Suprapubic skin (tissue), 3 donors: ENCODE measurements around the gene ASIC3.
A peak's percentile ranks its signal among the peaks of the same experiment; 100 is the strongest.

Experiments used
- CTCF ChIP-seq, 2 donors: fragments of 200-600 bp in 1 of 2; fragments of 450-650 bp in 1 of 2; sonication (generic) in 1 of 2; IDR thresholded peaks; one replicate each; pipeline ENCODE4 v1.5.1; 2016 to 2019; ENCODE audit warnings: antibody characterized with exemption in 2 of 2, mild to moderate bottlenecking in 1 of 2, moderate library complexity in 1 of 2
- POLR2A ChIP-seq, 2 donors: fragments of 450-650 bp; IDR thresholded peaks; one replicate each; pipeline ENCODE4 v1.6.1; 2017; ENCODE audit warnings: antibody characterized with exemption in 2 of 2, mild to moderate bottlenecking in 2 of 2, moderate library complexity in 2 of 2

GRCh38 chr7:151028131-151028947, 20.0 kb upstream of the ASIC3 start, which contains the start of gene ABCB8:
- TF ChIP-seq CTCF (IDR thresholded peaks at IDR 0.05) (peak; percentile 47 to 50), POLR2A (IDR thresholded peaks at IDR 0.05) (no peak)
